ENCODE data around the gene SPATA13. TPM values are rescaled to one million over a fixed set of nuclear protein-coding genes. Genes with fewer than 3 reads are reported as not detected.

SPATA13 gene
- total and polyA plus RNA-seq, 2 donors (not counting 3 experiments of a cell fraction or from before 2014, with no cell fraction given): 6.6 to 12.9 TPM

DNA sequence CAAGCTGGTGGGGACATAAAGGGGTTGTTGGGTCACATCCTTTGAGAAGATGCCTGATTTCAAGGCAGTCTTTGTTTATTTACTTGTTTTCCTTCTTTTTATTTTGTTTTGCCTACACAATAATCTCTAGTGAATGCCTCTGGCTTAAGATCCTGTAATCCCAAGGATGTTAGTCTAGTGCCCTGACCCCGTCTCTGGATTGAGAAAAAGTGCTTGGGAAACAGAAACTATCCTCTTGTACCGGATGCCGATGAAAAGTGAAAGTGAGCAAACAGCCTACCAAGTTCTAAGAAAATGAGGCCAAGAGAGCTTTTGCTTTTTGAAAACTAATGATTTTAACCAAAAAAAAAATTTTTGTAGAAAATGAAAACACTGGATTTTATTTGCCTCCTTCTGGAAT is 106.8 kb downstream of the SPATA13 start:
- no peaks in the 10 kb centered on the region for H3K27me3 ChIP-seq (ENCODE audit: control insufficient read depth in 2 of 2, insufficient read depth in 2 of 2, low read length in 2 of 2)
- BruUV-seq (replicated peaks): no TSS peak
- no peak overlapping the region for H3K4me3 ChIP-seq (replicated peaks in 1 of 3; ENCODE audit: insufficient read depth in 1 of 3, low read depth in 1 of 3, low read length in 3 of 3)
- H3K9ac ChIP-seq (replicated peaks; ENCODE audit: extremely low read depth, insufficient read depth, low read length): no peak overlapping the region
- no peak for FAIRE-seq
- H4K20me1 ChIP-seq (replicated peaks; ENCODE audit: control insufficient read depth, extremely low read depth, insufficient read depth, low read length): no peaks in the 10 kb centered on the region
- DNase-seq (ENCODE audit: low read depth, low spot score): no peak
- H3K9me1 ChIP-seq (replicated peaks; ENCODE audit: control insufficient read depth, extremely low read depth, insufficient read depth, low read length): no peaks in the 10 kb centered on the region
- no peak overlapping the region for H3K4me2 ChIP-seq (ENCODE audit: insufficient read depth, low read length)
- H3K9me3 ChIP-seq (replicated peaks; ENCODE audit: control insufficient read depth, insufficient read depth, low read length): no peaks in the 10 kb centered on the region
- H3K36me3 ChIP-seq (ENCODE audit: control insufficient read depth in 2 of 2, extremely low read depth in 1 of 2, insufficient read depth in 2 of 2, low read length in 2 of 2): no peaks in the 10 kb centered on the region
- CTCF ChIA-PET: no interaction called here
- H2AFZ ChIP-seq (ENCODE audit: low read depth, low read length): no peak overlapping the region
- POLR2A ChIA-PET: no interaction called here
- TF ChIP-seq, protein P1, sequence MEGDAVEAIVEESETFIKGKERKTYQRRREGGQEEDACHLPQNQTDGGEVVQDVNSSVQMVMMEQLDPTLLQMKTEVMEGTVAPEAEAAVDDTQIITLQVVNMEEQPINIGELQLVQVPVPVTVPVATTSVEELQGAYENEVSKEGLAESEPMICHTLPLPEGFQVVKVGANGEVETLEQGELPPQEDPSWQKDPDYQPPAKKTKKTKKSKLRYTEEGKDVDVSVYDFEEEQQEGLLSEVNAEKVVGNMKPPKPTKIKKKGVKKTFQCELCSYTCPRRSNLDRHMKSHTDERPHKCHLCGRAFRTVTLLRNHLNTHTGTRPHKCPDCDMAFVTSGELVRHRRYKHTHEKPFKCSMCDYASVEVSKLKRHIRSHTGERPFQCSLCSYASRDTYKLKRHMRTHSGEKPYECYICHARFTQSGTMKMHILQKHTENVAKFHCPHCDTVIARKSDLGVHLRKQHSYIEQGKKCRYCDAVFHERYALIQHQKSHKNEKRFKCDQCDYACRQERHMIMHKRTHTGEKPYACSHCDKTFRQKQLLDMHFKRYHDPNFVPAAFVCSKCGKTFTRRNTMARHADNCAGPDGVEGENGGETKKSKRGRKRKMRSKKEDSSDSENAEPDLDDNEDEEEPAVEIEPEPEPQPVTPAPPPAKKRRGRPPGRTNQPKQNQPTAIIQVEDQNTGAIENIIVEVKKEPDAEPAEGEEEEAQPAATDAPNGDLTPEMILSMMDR (IDR thresholded peaks at IDR 0.05; ENCODE audit: extremely low read depth in 1 of 2, insufficient read depth in 1 of 2, low read depth in 1 of 2, low read length in 2 of 2): no peak
- TF ChIP-seq MAX (IDR thresholded peaks at IDR 0.05; ENCODE audit: insufficient read depth, insufficient read length): no peak
- H3K4me1 ChIP-seq (ENCODE audit: control insufficient read depth, extremely low read depth, insufficient read depth, low read length): peaks cover 21% of the 10 kb centered on the region
- dilution Hi-C loops (cut with MboI; ENCODE audit: extremely low pct_ligation_motif_present, low sequenced_read_pairs) (no loop called here), intact Hi-C loops (cut with micrococcal nuclease) (no loop called here)
- no peak overlapping the region for H3K27ac ChIP-seq (ENCODE audit: insufficient read depth, low read depth, low read length)
- H3K79me2 ChIP-seq (ENCODE audit: control insufficient read depth, insufficient read depth, low read length): no peaks in the 10 kb centered on the region

- Histone ChIP-seq H3K9ac (replicated peaks; ENCODE audit: extremely low read depth, insufficient read depth, low read length) (no peak overlapping the region), H3K4me2 (ENCODE audit: insufficient read depth, low read length) (no peak overlapping the region), H3K36me3 (ENCODE audit: control insufficient read depth in 2 of 2, extremely low read depth in 1 of 2, insufficient read depth in 2 of 2, low read length in 2 of 2) (no peaks in the 10 kb centered on the region), H2AFZ (ENCODE audit: low read depth, low read length) (no peak overlapping the region), H3K79me2 (ENCODE audit: control insufficient read depth, insufficient read depth, low read length) (no peaks in the 10 kb centered on the region), H3K27me3 (ENCODE audit: control insufficient read depth in 2 of 2, insufficient read depth in 2 of 2, low read length in 2 of 2) (no peaks in the 10 kb centered on the region), H3K4me3 (replicated peaks in 1 of 3; ENCODE audit: insufficient read depth in 1 of 3, low read depth in 1 of 3, low read length in 3 of 3) (no peak overlapping the region), H3K4me1 (ENCODE audit: control insufficient read depth, extremely low read depth, insufficient read depth, low read length) (peaks cover 22% of the 10 kb centered on the region), H3K27ac (ENCODE audit: insufficient read depth, low read depth, low read length) (no peak overlapping the region), H4K20me1 (replicated peaks; ENCODE audit: control insufficient read depth, extremely low read depth, insufficient read depth, low read length) (no peaks in the 10 kb centered on the region), H3K9me3 (replicated peaks; ENCODE audit: control insufficient read depth, insufficient read depth, low read length) (no peaks in the 10 kb centered on the region), H3K9me1 (replicated peaks; ENCODE audit: control insufficient read depth, extremely low read depth, insufficient read depth, low read length) (no peaks in the 10 kb centered on the region)
- CTCF ChIA-PET: no interaction called here
- FAIRE-seq (no peak), DNase-seq (ENCODE audit: low read depth, low spot score) (no peak)
- dilution Hi-C loops (cut with MboI; ENCODE audit: extremely low pct_ligation_motif_present, low sequenced_read_pairs) (no loop called here), intact Hi-C loops (cut with micrococcal nuclease) (no loop called here)
- TF ChIP-seq GATA2 (IDR thresholded peaks at IDR 0.05; ENCODE audit: insufficient read depth, insufficient read length, low read depth, low read length) (no peak), POLR2AphosphoS5 (IDR thresholded peaks at IDR 0.05; ENCODE audit: insufficient read depth, low read depth, low read length) (no peak), POLR2A (IDR thresholded peaks at IDR 0.05; ENCODE audit: low read depth, low read length) (no peak), MAX (IDR thresholded peaks at IDR 0.05; ENCODE audit: insufficient read depth, insufficient read length) (no peak), FOS (IDR thresholded peaks at IDR 0.05; ENCODE audit: borderline replicate concordance, insufficient read depth, low read length) (no peak), EZH2 (IDR thresholded peaks at IDR 0.05; ENCODE audit: borderline replicate concordance, low read depth, low read length, severe bottlenecking) (no peak), JUN (IDR thresholded peaks at IDR 0.05; ENCODE audit: borderline replicate concordance, insufficient read depth, insufficient read length, low read depth) (no peak), MYC (IDR thresholded peaks at IDR 0.05; ENCODE audit: low read depth, low read length) (no peak)
- TF ChIP-seq, protein P1 (IDR thresholded peaks at IDR 0.05; ENCODE audit: extremely low read depth in 1 of 2, insufficient read depth in 1 of 2, low read depth in 1 of 2, low read length in 2 of 2): no peak
- no TSS peak for BruUV-seq (replicated peaks)
- POLR2A ChIA-PET: no interaction called here
Measured at GRCh38 chr13:24267801-24268200, 107.3 kb downstream of the SPATA13 start.

All from endothelial cell of umbilical vein (primary cell).